Mesodermal cell (in vitro differentiated cells): ENCODE measurements around the gene VEGFD.
"Not testable (repeated sequence)": the region's sequence is repeated elsewhere in the genome, so short reads cannot be mapped to it uniquely, and the experiment has no call there.

ENCODE experiments used
- H3K27ac ChIP-seq: 2 replicates; pipeline ENCODE4 v1.7.0; 2013; ENCODE audit warnings: mild to moderate bottlenecking, low read depth, low read length, moderate library complexity; ENCODE audit not compliant: severe bottlenecking
- H3K36me3 ChIP-seq: 2 replicates; pipeline ENCODE4 v1.7.1; 2013; ENCODE audit warnings: mild to moderate bottlenecking, low read length, moderate library complexity; ENCODE audit not compliant: control insufficient read depth, insufficient read depth
- H3K4me1 ChIP-seq: one replicate; pipeline ENCODE4 v1.7.1; 2013; ENCODE audit warnings: mild to moderate bottlenecking, low read length; ENCODE audit not compliant: insufficient read depth, control insufficient read depth, poor library complexity, severe bottlenecking
- H3K4me3 ChIP-seq: 2 replicates; pipeline ENCODE4 v1.7.0; 2013; ENCODE audit warnings: low read length, control low read depth, mild to moderate bottlenecking; ENCODE audit not compliant: insufficient read depth, poor library complexity, severe bottlenecking; ENCODE audit errors: extremely low read depth
- H3K9me3 ChIP-seq: 2 replicates; pipeline ENCODE4 v1.7.1; 2013; ENCODE audit warnings: mild to moderate bottlenecking, low read length, moderate library complexity; ENCODE audit not compliant: control insufficient read depth
- WGBS, 2 experiments: methylation state at CpG; one replicate each; pipeline ENCODE4 v1.1.5; 2013; ENCODE audit warnings: missing lambda C conversion rate in 2 of 2; ENCODE audit not compliant: insufficient coverage in 2 of 2; 5-methylcytosine and 5-hydroxymethylcytosine counted together

Gene VEGFD

GRCh38 chrX:15310117-15310516 is 74.1 kb downstream of the VEGFD start:
- no peaks in the 10 kb centered on the region for H3K9me3 ChIP-seq
- no CpG with 5 or more reads among the region's 3 CpGs for WGBS, 2 experiments
- H3K4me3 ChIP-seq: no peak overlapping the region
- H3K4me1 ChIP-seq: no peaks in the 10 kb centered on the region
- no peak overlapping the region for H3K27ac ChIP-seq
- H3K36me3 ChIP-seq: no peaks in the 10 kb centered on the region

GRCh38 chrX:15305899-15306298 is 78.3 kb downstream of the VEGFD start:
- WGBS, 2 experiments: 83% methylated on average over 1 of the region's 3 CpGs; no CpG with 5 or more reads in 1 of the 2 experiments
- not testable (repeated sequence) for H3K4me1 ChIP-seq, H3K9me3 ChIP-seq, H3K4me3 ChIP-seq, H3K36me3 ChIP-seq, H3K27ac ChIP-seq

GRCh38 chrX:15301924-15302323 is 82.3 kb downstream of the VEGFD start:
- H3K4me1 ChIP-seq: no peaks in the 10 kb centered on the region
- no peak overlapping the region for H3K27ac ChIP-seq
- no peaks in the 10 kb centered on the region for H3K9me3 ChIP-seq
- no peak overlapping the region for H3K4me3 ChIP-seq
- WGBS, 2 experiments: 100% methylated on average over 1 of the region's 4 CpGs; no CpG with 5 or more reads in 1 of the 2 experiments
- H3K36me3 ChIP-seq: no peaks in the 10 kb centered on the region

- Histone ChIP-seq H3K4me1 (no peaks in the 10 kb centered on the region), H3K4me3 (no peak overlapping the region), H3K27ac (no peak overlapping the region), H3K9me3 (no peaks in the 10 kb centered on the region), H3K36me3 (no peaks in the 10 kb centered on the region)
- WGBS, 2 experiments: 0 to 33% methylated on average over 1 of the region's 4 CpGs
These were observed 84.0 kb downstream of the VEGFD start for GRCh38 chrX:15299941-15300851.

GRCh38 chrX:15298780-15299179 is 85.4 kb downstream of the VEGFD start:
- Histone ChIP-seq H3K4me3 (no peak overlapping the region), H3K4me1 (no peaks in the 10 kb centered on the region), H3K27ac (peak overlapping the region; percentile 29), H3K9me3 (no peaks in the 10 kb centered on the region), H3K36me3 (no peaks in the 10 kb centered on the region)
- 93% methylated on average over 2 of the region's 3 CpGs; no CpG with 5 or more reads in 1 of the 2 experiments for WGBS, 2 experiments

GRCh38 chrX:15298201-15298600 is 86.0 kb downstream of the VEGFD start:
- 81 to 90% methylated on average over 2 of the region's 2 CpGs for WGBS, 2 experiments
- no peaks in the 10 kb centered on the region for H3K9me3 ChIP-seq
- H3K27ac ChIP-seq: peak overlapping the region; percentile 53
- H3K4me1 ChIP-seq: no peaks in the 10 kb centered on the region
- no peak overlapping the region for H3K4me3 ChIP-seq
- no peaks in the 10 kb centered on the region for H3K36me3 ChIP-seq
